ENCODE measurements around the gene GBP6. TPM values are rescaled to one million over a fixed set of nuclear protein-coding genes. Genes with fewer than 3 reads are reported as not detected.
"Not testable (repeated sequence)": the region's sequence is repeated elsewhere in the genome, so short reads cannot be mapped to it uniquely, and the experiment has no call there.

GBP6 gene
- total RNA-seq, 4 donors from 2014 or later: not detected

DNA sequence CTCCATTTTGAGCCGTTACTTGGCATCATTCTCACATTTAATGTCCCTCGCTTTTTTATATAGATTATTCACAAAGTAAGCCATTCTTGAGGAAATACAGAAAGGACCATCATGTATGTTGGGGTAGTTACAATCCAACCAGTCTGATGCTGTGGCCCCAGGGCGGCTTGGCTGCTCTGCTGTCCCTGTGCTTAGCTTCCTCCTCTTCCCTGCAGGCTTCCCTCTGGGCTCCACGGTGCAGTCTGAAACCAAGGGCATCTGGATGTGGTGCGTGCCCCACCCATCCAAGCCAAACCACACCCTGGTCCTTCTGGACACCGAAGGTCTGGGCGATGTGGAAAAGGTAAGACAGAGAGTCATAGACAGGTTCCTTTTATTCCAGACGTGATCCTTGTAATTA is 5.5 kb downstream of the GBP6 start:
- no peaks in the 10 kb centered on the region for H3K36me3 ChIP-seq
- intact Hi-C loops (cut with DNase I; ENCODE audit: low total_unique reads) (no loop called here), in situ Hi-C loops (cut with MboI; ENCODE audit: low sequenced_read_pairs in 4 of 4) (loop anchor here in 2 of 4 donors (10.0 kb wide), 2 partner anchors 285 to 365 kb away; no protein-coding TSS in a partner anchor)
- H3K4me3 ChIP-seq: no peak overlapping the region
- TF ChIP-seq, protein P1, sequence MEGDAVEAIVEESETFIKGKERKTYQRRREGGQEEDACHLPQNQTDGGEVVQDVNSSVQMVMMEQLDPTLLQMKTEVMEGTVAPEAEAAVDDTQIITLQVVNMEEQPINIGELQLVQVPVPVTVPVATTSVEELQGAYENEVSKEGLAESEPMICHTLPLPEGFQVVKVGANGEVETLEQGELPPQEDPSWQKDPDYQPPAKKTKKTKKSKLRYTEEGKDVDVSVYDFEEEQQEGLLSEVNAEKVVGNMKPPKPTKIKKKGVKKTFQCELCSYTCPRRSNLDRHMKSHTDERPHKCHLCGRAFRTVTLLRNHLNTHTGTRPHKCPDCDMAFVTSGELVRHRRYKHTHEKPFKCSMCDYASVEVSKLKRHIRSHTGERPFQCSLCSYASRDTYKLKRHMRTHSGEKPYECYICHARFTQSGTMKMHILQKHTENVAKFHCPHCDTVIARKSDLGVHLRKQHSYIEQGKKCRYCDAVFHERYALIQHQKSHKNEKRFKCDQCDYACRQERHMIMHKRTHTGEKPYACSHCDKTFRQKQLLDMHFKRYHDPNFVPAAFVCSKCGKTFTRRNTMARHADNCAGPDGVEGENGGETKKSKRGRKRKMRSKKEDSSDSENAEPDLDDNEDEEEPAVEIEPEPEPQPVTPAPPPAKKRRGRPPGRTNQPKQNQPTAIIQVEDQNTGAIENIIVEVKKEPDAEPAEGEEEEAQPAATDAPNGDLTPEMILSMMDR (IDR thresholded peaks at IDR 0.05 in 4 of 5, conservative IDR thresholded peaks at IDR 0.05 in 1 of 5): no peak
- TF ChIP-seq POLR2A (IDR thresholded peaks at IDR 0.05): no peak
- H3K9me3 ChIP-seq: no peaks in the 10 kb centered on the region
- ATAC-seq: no peak
- H3K27ac ChIP-seq: no peak overlapping the region
- H3K4me1 ChIP-seq: no peaks in the 10 kb centered on the region
- no peaks in the 10 kb centered on the region for H3K27me3 ChIP-seq
- DNase-seq: no peak

DNA sequence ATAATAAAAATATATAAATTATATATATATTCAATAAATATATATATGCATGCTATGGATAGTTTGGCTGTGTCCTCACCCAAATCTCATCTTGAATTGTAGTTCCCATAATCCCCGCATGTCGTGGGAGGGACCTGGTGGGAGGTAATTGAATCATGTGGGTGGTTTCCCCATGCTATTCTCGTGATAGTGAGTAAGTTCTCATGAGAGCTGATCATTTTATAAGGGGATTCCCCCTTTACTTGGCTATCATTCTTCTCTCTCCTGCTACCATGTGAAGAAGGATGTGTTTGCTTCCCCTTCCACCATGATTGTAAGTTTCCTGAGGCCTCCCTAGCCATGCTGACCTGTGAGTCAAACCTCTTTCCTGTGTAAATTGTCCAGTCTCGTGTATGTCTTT is 10.0 kb downstream of the GBP6 start:
- ATAC-seq; H3K27ac ChIP-seq; H3K36me3 ChIP-seq; H3K9me3 ChIP-seq; in situ Hi-C loops (cut with MboI; ENCODE audit: low sequenced_read_pairs in 4 of 4); intact Hi-C loops (cut with DNase I; ENCODE audit: low total_unique reads); H3K27me3 ChIP-seq; DNase-seq; H3K4me3 ChIP-seq; H3K4me1 ChIP-seq: not testable (repeated sequence)

DNA sequence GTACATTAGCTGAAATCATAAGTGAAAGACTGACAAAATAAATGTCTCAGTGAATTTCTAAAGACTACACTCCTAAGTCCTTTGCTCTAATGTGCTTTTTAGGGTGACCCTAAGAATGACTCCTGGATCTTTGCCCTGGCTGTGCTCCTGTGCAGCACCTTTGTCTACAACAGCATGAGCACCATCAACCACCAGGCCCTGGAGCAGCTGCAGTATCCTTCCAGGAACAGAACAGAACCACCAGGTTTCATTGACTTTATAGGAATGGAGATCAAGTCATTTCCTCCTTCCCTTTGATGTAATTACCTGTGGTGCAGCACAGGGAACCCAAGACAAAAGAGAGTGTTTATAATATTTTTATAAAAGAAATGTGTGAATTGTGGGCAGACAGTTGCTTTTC is 14.1 kb downstream of the GBP6 start:
- intact Hi-C loops (cut with DNase I; ENCODE audit: low total_unique reads): no loop called here
- in situ Hi-C loops (cut with MboI; ENCODE audit: low sequenced_read_pairs in 4 of 4): no loop called here
- DNase-seq (no peak), ATAC-seq (no peak)
- H3K36me3 ChIP-seq: no peaks in the 10 kb centered on the region
- no peak for TF ChIP-seq POLR2A (IDR thresholded peaks at IDR 0.05)
- TF ChIP-seq, protein P1 (IDR thresholded peaks at IDR 0.05 in 4 of 5, conservative IDR thresholded peaks at IDR 0.05 in 1 of 5): no peak
- H3K4me1 ChIP-seq: no peaks in the 10 kb centered on the region
- H3K4me3 ChIP-seq: no peak overlapping the region
- H3K27ac ChIP-seq: no peak overlapping the region
- H3K9me3 ChIP-seq: no peaks in the 10 kb centered on the region
- H3K27me3 ChIP-seq: no peaks in the 10 kb centered on the region

DNA sequence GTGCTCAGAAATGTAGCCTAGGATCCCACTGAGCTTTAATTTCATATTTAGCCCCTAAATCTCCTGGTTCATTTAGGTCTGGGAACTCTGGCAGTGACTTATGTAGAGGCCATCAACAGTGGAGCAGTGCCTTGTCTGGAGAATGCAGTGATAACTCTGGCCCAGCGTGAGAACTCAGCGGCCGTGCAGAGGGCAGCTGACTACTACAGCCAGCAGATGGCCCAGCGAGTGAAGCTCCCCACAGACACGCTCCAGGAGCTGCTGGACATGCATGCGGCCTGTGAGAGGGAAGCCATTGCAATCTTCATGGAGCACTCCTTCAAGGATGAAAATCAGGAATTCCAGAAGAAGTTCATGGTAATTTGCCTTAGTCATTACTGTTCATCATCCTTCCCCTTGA is 17.8 kb downstream of the GBP6 start:
- TF ChIP-seq, protein P1 (IDR thresholded peaks at IDR 0.05 in 4 of 5, conservative IDR thresholded peaks at IDR 0.05 in 1 of 5): no peak
- TF ChIP-seq POLR2A (IDR thresholded peaks at IDR 0.05): no peak
- intact Hi-C loops (cut with DNase I; ENCODE audit: low total_unique reads) (no loop called here), in situ Hi-C loops (cut with MboI; ENCODE audit: low sequenced_read_pairs in 4 of 4) (no loop called here)
- Histone ChIP-seq H3K4me3 (no peak overlapping the region), H3K9me3 (no peaks in the 10 kb centered on the region), H3K27me3 (no peaks in the 10 kb centered on the region), H3K4me1 (no peaks in the 10 kb centered on the region), H3K36me3 (no peaks in the 10 kb centered on the region), H3K27ac (no peak overlapping the region)
- no peak for DNase-seq
- no peak for ATAC-seq

DNA sequence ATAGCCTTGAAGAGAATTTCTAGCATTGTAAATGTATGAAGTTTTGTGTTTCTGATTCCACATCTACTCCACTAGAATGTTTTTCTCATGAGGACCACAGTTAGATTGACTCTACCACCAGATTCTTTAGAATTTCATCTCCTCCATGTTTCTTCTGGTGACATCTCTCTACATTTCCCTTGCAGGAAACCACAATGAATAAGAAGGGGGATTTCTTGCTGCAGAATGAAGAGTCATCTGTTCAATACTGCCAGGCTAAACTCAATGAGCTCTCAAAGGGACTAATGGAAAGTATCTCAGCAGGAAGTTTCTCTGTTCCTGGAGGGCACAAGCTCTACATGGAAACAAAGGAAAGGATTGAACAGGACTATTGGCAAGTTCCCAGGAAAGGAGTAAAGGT is 18.6 kb downstream of the GBP6 start:
- intact Hi-C loops (cut with DNase I; ENCODE audit: low total_unique reads) (no loop called here), in situ Hi-C loops (cut with MboI; ENCODE audit: low sequenced_read_pairs in 4 of 4) (no loop called here)
- DNase-seq (no peak), ATAC-seq (no peak)
- no peaks in the 10 kb centered on the region for H3K27me3 ChIP-seq
- H3K9me3 ChIP-seq: no peaks in the 10 kb centered on the region
- H3K4me3 ChIP-seq: no peak overlapping the region
- TF ChIP-seq POLR2A (IDR thresholded peaks at IDR 0.05): no peak
- no peaks in the 10 kb centered on the region for H3K36me3 ChIP-seq
- H3K27ac ChIP-seq: no peak overlapping the region
- H3K4me1 ChIP-seq: no peaks in the 10 kb centered on the region

DNA sequence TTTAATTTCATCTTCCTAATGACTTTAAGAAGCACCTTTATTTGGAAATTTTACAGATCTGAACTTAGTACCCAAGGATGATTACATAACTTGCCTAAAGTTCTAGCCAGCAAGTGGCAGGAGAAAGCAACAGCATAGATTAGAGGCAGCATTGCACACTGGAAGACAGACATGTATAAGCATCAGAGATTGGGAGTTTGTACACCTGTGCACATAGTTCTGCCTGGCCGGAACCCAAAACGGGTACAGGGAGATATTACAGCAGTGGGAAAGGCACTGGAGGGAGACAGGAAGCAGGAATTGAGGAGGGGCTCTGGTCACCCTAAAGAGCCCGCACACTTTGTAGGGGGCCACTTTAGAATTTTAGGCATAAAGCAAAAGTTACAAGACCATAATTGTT is 19.3 kb downstream of the GBP6 start:
- DNase-seq (no peak), ATAC-seq (no peak)
- intact Hi-C loops (cut with DNase I; ENCODE audit: low total_unique reads): no loop called here
- in situ Hi-C loops (cut with MboI; ENCODE audit: low sequenced_read_pairs in 4 of 4): no loop called here
- Histone ChIP-seq H3K9me3 (no peaks in the 10 kb centered on the region), H3K4me3 (no peak overlapping the region), H3K36me3 (no peaks in the 10 kb centered on the region), H3K4me1 (no peaks in the 10 kb centered on the region), H3K27ac (no peak overlapping the region), H3K27me3 (no peaks in the 10 kb centered on the region)
- TF ChIP-seq POLR2A (IDR thresholded peaks at IDR 0.05): no peak
- TF ChIP-seq, protein P1 (IDR thresholded peaks at IDR 0.05 in 4 of 5, conservative IDR thresholded peaks at IDR 0.05 in 1 of 5): no peak
